HG02943 (cell line): ENCODE results near the gene IL16.
"Not testable (repeated sequence)": the region's sequence is repeated elsewhere in the genome, so short reads cannot be mapped to it uniquely, and the experiment has no call there.

Source experiments
- ATAC-seq: cut with Tn5 transposase; IDR thresholded peaks from one replicate; pipeline ENCODE4 v1.9.1; 2021; ENCODE audit warnings: mild to moderate bottlenecking, low read depth, moderate library complexity; ENCODE audit not compliant: unreplicated experiment

Gene IL16

DNA sequence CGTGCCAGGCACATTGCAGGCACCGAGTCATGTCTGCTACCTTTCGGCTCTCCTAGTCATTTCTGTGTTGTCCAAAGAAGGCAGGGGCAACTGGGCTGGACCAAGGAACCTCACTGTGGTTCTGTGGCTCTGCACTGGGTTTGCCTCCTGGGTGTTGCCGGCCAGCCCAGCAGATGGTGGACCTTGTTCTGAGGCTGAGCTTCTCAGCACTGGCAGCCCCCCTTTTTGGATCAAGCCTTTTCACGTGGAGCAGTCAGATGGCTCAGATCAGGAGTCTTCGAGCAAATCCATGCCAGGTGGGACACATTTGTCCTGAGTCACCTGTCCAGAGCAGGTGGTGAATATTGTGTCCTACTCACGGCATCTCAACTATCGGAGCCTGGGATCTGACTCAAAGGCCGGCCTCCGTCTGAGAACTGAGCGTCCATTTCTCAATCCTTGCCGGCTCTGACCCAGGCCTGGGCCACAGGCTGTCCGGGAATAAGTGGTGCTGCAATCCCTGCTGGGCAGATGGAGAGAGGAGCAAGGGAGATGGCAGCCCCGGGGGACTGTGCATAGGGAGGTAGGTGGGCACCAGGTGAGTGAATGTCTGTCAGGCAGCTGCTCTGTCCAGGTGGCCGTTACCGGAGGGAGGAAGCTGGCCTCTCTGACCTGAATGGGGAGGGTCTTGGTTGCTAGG is at the start of gene IL16:
Gene IL16 (plus strand): TSS at position 304 of the 679 bp plus-strand sequence. CDS start 28,521 bp downstream, outside the sequence.
- no peak for ATAC-seq

DNA sequence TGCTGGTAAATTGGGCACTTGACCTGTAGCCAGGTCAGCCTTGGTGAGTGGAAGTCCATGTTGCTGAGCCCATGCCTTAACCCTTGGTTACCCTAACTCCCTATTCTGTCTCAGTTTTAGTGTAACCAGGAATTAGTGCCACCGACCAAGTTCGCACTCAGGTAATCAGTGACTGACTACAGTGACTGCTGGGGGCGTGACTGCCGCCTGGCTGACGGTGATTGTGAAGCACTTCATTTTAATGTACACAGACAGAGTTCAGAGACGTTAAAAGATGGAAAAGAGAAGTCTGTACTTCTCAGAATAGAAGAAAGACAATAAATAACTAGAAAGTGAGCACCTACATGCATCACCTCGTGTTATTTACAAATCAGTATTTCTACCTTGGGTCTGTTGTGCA is 45.3 kb upstream of the IL16 start:
- no peak for ATAC-seq

DNA sequence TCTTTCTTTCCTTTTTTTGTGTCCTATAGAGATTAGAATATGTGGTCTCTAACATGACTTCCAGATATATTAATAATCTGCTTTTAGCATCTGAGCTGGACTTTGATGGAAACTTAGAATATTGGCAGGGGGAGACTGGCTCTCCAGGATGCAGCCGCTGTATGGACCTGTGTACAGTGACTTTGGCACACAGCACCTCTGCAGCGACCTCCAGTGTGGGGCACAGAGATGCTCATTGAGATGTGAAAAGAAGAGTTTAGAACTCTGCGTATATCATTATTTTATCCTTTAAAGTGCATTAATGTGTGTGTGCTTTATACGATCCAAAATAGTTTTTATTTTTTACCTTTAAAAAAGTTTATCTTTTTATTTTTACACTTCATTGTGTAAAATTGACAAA is 44.3 kb upstream of the IL16 start:
- no peak for ATAC-seq

DNA sequence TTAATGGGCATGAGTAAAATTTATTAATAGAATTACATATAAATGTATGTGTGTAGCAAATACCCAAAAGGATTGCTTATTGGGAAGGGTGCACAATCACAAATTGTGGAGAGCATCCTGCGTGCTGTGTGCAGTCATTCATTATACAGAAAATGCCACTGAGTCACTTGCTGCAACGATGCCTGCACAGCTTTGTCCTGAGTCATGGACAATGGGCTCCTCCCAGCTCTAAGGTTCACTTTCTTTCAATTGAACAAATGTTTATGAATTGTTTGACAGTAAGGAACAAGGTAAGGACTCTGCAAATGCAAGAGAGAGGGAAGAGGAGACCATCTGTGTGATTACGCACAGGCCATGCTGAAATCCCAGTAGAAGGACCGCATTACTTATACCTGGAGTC is 43.9 kb upstream of the IL16 start:
- ATAC-seq, result no peak

DNA sequence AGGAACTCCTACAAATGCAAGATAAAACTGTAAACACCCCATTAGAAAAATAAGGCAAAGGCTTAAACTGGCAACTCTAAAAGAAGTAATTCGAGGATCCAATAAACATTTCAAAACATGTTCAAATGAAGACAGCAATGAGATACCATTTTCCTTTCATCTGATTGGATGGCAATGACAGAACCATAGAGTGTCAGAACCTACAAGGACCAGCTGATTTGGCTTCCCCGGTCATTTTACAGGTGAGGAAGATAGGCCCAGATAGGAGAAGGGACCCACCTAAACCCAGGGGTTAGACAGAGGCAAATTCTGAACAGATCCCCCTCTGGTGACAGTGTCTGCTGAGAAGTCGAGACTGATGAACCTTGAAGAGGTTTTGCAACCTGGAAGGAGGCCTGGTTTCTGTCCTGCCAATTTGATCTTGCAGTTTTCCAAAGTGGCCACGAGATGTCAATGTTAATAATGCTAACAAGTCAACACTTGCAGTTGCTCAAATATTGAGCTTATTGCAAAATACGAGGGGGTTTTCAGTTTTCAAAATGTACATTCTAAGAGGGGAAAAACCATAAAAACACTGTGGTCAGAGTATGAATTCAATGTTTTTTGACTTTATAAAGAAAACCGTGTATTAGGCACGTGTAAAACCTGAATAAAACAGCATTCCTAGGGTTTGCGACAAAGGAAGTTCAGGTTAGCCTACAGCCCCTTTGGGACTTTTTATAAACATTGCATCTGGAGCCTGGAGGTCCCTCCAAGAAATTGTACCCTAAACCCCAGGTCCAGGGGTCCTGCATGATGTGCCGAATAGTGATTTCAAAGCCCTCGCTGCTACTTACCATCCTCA is 41.1 kb upstream of the IL16 start:
- ATAC-seq, result no peak

DNA sequence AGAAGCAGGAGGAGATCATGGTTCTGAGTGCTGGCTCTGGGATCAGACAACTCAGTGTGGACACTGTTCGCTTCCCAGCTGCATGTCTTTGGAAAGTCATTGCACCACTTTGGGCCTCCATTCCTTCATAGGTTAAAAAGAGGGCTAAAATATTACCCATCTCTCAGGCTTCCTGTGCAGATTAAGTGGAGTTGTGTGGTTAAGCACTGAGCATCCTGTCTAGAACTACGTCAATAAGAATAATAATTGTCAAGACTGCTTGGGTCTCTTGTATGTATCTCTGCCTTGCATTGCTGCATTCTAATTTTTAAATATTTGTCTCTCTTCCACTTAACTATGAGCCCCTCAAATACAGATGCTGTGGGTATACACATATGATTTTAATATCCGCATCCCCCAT is 40.4 kb upstream of the IL16 start:
- ATAC-seq, result no peak

DNA sequence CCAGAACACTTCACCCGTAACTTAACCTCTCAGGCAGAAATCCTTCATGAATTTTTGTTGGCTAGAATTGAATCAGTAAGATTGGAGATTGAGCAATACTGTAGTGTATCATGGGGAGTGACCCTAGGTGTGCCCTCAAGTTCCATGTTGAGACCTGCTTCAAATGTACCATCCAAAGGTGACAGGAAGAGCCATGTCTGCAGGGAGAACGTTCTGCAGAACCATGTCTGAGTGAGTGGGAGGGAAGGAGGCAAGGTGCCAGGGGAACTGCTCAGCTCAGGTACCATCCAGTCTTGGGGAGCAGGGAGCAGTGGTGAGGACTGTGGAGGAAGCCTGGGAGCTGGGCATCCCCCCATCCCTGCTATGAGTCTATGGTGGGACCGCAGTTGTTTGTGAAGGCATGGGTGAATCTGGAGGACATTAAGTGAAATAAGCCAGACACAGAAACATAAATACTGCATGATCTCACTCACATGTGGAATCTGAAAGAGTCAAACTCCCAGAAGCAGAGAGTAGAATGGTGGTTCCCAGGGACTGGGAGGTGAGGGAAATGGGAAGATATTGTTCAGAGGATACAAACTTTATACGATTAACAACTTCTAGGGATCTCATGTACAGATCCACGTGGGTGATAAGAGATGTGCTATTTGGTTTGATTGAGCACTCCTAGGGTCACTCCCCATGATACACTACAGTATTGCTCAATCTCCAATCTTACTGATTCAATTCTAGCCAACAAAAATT is 39.3 kb upstream of the IL16 start:
- ATAC-seq, result no peak

DNA sequence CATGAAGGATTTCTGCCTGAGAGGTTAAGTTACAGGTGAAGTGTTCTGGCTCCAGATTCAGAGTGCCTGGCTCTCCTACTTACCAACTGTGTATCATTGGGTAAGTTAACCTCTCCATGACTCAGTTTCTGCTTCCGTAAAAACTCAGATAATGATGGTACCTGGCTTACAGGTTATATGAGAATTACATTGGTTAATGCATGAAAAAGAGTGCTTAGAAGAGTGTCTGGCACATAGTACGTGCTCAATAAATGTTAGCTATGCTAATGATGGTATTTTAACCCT is 38.8 kb upstream of the IL16 start:
- no peak for ATAC-seq

DNA sequence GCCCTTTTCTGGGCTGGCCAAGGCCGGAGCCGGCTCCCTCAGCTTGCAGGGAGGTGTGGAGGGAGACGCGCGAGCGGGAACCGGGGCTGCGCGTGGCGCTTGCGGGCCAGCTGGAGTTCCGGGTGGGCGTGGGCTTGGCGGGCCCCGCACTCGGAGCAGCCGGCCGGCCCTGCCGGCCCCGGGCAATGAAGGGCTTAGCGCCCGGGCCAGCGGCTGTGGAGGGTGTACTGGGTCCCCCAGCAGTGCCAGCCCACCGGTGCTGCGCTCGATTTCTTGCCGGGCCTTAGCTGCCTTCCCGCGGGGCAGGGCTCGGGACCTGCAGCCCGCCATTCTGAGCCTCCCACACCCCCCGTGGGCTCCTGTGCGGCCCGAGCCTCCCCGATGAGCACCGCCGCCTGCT is 38.1 kb upstream of the IL16 start:
- ATAC-seq, result not testable (repeated sequence)

DNA sequence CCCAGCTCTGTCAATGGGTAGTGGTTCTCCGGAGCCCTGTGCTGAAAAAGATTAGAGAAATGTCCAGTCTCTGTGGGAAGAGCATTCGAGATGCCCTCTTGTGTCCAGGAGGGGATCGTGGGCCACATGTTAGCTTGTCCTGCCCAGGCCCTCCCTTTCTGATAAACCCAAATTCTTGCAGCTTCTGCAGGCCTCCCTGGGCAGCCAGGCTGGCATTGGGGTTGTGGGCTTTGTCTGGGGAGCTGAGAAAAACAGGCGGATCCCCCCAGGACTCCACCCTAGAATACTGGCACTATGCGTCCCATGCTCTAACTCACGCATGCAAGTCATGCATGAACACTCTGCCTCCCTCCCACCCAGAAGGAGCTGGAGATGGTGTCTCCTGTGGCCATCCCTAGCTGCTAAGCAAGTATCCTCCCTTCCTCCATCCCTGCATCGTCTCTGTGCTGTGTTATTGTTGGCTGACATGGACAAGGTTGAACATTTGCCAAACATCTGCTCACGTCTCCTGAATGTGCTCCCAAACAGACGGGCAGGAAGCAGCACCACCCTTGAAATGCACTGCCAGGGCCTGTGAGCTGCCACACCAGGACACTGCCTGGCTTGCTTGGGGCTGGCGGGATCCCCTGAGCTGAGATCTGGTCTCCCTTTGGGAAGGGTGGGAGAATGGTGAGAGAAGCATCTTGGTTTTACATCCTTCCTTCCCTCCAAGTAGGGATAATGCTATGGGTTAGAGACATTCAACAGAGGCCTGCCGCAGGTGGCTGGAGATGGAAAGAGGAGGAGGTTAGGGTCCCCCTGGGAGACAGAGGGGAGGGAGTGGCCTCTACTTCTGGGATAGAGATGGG is 36.1 kb upstream of the IL16 start:
- ATAC-seq, result no peak

DNA sequence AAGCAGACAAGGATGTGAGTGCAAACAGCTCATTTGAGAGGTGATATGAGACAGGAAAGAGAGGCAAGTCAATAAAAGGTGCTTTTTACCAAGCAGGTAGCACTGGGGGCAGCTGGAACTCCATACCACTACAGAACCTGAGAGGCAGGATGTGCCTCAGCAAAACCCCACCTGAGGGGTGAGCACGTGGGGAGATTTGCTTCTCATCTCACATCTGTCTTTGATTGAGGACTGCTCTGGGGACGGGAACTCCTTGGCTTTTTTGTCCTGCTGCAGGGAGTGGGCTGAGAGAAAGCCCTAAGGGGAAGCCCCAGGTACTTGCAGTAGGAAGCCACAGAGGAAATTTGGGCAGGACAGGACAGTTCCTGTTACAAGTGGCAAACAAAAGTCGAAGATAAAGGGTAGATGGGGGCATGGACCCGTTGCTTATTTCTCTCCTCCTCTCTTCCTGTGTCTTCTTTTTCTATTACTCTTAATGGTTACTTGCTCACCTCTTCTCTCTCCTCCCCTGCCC is 35.5 kb upstream of the IL16 start:
- ATAC-seq, result no peak

DNA sequence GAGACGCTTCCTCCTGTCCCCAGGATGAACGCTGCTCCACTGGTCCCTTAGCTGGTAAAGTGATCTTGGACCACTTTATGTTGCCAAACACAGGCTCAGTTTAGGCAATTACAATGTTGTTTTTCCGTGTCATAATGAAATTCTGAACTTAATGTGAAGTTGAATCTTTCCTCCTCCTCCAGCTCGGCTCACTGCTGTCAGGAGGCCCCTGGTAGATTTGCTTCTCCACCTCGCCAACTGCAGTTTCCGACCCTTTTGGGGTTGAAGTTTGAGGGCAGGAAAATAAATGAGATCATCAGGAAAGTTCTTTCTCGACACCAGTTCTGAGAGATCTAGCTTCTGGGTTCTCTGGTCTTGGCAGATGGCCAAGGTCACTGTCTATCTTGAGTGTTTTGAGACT is 34.8 kb upstream of the IL16 start:
- no peak for ATAC-seq

DNA sequence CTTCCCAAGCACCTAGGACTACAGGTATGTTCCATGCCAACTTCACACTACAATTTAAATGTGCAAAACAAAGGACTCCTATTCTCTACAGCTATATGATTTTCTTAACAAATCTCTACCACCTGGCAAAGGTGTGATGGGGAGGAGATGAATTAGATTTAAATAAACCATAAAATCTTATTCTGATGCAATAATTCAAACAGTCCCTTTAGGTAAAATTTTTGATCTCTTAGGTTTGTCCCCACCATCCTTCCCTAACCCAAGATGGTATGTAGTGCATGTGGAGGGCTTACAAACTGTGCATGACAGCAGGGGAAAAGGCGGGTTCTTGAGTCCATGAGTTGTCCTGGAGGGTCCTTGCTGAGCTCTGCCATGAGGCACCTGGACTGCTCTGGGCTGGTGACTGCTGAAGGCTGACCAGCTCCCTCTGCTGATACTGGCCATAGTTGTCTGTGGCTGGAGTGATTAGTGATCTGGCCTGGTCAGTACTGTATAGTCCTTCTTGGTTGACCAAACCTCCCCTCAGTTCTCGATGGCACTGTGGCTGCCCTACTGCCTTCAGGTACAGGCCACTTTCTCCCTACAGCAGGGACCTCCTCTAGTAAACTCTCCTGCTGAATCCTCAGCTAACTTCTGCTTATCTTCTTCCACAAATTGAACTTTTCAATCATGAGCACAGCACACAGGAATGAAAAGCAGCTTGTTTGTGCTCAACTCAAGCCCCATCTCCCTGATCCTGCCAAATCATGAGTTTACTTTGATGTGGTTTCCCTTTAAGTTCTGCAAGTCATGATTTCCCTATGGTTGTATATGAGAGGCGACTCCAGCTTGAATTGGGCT is 32.5 kb upstream of the IL16 start:
- no peak for ATAC-seq

DNA sequence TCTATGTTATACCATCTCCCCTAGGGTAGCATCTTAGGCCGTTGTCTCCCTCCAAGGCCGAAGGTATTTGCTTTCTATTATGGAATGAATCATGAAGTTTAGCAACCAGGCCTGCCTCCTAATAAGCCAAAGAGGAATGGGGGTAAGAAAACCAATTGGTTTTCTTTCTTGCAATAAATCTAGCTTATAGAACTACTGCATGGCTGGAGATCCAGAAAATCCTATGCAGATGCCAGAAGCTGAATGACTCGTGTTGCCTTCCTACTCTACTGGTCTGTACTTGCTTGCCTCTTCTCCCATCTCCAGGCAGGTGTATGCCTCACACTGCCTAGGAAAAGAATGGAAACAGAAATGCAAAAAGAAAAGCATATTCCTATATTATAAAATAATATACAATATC is 31.1 kb upstream of the IL16 start:
- no peak for ATAC-seq

DNA sequence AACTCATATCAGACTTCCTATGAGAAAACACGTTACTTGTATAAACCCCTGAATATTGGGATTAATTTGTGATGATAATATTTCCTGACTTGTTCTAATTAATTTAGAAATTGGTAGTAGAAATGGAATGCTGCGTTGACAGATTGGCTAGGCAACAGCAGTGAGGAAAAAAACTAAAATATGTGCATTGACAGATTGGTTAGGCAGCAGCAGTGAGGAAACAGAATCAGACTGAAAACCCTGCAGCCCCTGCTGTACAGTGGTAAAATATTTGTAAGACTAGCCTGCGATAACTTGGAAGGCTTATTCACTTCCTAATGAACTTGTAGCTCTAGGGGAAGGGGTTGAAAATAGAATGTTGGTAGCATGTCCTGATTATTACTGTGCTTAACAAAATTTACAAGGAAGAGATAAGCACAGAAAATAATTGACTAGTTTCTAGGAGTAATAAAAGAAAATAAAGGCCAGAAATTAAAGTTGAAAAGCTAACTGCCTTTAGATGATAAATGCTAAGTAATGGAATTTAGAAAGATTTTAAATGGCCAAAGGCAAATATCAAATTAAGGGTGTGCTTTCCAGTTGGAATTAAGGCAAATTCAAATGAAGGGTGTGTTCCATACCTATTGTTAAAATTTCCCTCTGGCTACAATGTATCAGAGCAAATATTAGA is 29.9 kb upstream of the IL16 start:
- no peak for ATAC-seq

DNA sequence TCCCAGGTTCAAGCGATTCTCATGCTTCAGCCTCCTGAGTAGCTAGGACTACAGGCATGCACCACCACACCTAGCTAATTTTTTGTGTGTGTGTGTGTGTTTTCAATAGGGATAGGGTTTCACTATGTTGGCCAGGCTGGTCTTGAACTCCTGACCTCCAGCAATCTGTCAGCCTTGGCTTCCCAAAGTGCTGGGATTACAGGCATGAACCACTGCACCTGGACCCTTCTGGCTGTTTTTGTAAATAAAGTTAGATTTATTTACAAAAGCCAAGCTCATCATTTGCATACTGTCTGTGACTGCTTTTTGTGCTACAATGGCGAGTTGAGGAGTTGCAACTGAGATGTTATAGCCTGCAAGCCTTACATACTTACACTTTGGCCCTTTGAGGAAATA is 28.6 kb upstream of the IL16 start:
- no peak for ATAC-seq

DNA sequence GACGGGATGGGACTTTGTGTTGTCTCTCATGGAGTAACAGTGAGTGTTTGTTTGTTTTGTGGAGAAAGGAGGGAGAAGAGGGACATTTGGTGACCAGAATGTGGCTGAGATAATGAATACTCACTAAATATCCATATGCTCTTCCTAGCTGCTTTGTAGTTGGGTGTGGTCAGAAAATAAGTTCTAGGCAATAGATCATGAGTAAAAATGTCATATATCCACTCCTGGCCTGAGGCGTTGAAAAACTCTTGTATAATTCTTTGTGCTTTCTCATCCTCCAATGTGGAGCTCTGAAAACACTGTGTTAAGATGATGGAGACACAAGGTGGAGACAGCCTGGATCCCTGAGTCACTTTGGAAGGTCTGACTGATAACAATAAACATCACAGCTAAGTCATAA is 28.0 kb upstream of the IL16 start:
- no peak for ATAC-seq

DNA sequence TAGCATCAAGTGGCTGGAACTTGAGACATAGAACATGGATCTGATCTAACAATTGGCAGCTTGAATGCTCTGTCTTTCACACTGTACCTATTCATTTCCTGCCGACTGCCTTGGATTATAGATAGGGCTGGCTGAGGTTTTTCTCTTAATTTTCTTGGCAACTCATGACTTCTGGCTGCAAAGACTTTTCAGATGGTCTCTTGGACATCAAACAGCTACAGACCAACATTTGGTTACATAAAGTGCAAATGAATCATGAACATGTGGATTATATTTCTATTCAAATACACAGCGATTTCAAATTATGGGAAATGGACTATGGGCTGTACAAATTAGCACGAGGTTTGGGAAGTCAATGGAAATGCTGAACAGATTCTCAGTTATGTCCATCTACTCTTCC is 26.2 kb upstream of the IL16 start:
- ATAC-seq, result no peak

DNA sequence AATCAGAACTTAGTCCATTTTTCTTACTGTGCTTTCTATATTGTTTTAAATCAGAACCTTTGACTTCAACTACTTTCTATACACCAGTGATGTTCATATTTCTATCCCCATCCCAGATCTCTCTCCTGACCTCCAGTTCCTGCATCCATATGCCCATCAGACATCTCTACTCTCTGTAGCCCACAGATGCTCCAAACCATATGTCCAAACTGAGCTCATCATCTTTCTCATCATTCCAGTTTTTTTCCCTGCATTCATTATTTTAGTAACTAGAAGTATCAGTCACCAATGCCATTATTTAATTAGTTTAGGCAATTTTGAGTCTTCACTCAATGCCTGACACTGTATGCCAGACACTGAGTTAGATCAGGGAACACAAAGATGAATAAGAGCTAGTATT is 25.4 kb upstream of the IL16 start:
- no peak for ATAC-seq
